RKO (cell line): ENCODE measurements around the gene ZSCAN22.

Source experiments
- DNase-seq: peaks from one replicate; pipeline ENCODE4 v3.0.0-alpha.2; 2016; ENCODE audit warnings: low spot score

Gene ZSCAN22

DNA sequence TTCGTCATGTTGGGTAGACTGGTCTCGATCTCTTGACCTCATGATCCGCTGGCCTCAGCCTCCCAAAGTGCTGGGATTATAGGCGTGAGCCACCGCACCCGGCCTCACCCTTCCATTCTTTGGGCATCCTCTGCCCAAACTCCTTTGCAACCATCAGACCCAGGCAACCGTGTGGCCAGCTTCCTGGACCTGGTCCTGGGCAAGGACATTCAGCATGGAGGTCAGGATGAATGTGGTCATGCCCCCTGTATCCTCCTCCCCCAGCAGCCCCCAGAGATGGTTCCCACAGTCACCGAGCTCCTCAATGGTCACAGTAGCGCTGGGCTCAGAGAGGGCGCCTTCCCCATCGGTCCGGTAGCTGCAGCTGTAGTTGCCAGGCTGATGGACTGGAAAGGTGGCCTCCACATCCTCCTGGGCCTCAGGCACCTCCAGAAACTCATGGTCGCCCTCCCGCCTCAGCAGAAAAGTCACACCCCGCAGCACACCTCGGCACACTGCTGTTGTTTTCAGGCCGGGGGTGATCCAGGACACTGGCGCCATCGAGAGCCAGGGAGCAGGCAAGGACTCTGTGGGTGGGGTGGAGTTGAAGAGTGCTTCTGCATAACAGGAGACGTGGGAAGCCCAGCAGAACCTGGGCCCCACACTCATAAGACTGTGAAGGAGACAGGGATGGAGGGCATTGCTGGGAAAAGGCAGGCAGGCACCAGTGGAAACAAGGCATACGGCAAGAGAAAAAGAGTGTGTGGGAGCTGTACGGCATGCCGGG, 25.4 kb downstream of the ZSCAN22 start:
- no peak for DNase-seq

GRCh38 chr19:58352760-58353671, 26.2 kb downstream of the ZSCAN22 start, which contains the start of gene A1BG:
TSS of gene A1BG (minus strand) at chr19:58353492. CDS start at chr19:58353437, 55 bp downstream.
- DNase-seq: no peak

GRCh38 chr19:58353717-58354477, 27.1 kb downstream of the ZSCAN22 start:
- DNase-seq: no peak

DNA sequence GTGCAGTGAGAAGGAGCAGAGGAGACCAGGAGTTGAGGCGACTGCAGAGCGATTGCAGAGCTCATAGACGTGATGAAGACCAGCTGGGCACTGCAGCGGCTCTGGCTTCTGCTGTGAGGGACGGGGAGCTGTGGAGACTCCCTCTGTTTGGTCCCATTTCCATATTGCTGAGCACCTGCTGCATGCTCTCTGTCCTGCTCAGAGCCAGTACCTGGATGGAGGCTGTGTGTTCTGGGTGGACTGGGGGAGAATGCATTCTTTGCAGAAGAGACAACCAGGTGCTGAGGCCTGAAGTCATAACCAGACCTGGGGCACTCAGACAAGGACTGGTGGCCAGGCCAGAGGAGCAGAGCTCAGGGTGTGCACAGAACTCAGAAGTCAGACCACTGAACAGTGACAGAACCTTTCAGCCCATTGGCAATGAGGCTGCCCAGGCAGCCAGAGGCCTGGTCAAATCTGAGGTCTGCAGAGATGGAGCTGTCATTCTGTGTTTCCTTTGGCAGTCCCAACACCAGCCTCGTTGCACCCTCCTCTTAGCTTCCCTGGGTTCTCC, 27.8 kb downstream of the ZSCAN22 start:
- DNase-seq: no peak

GRCh38 chr19:58355215-58355796, 28.5 kb downstream of the ZSCAN22 start:
- no peak for DNase-seq

DNA sequence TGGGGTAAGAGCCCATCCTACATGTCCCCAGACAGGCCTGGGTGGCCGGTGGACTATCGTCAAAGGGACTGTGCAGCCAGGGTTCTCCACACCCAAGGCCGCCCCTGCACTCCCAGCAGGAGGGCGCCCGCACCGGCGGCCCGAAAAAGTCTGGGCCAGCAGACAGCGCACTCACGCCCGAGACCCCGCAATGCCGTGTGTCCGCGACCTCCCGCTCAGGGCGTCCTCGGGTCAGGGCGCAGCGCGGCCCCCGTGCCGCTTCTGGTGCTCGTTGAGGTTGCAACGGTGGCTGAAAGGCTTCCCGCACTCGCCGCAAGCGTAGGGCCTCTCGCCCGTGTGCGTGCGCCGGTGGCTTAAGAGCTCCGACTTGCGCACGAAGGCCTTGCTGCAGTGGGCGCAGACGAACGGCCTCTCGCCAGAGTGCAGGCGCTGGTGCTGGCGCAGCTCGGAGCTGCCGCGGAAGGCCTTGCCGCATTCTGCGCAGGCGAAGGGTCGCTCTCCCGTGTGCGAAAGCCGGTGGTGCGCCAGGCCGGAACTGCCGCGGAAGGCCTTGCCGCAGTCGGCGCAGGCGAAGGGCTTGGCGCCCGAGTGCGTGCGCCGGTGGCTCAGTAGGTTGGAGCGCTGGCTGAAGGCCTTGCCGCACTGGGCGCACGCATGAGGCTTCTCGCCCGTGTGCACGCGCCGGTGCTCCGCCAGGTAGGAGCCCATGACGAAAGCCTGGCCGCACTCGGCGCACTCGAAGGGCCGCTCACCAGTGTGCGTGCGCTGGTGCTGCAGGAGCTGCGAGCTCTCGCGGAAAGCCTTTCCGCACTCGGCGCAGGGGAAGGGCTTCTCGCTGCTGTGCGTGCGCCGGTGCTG, 29.3 kb downstream of the ZSCAN22 start:
- no peak for DNase-seq

- no peak for DNase-seq
Observed at GRCh38 chr19:58356766-58357480, 30.1 kb downstream of the ZSCAN22 start.

DNA sequence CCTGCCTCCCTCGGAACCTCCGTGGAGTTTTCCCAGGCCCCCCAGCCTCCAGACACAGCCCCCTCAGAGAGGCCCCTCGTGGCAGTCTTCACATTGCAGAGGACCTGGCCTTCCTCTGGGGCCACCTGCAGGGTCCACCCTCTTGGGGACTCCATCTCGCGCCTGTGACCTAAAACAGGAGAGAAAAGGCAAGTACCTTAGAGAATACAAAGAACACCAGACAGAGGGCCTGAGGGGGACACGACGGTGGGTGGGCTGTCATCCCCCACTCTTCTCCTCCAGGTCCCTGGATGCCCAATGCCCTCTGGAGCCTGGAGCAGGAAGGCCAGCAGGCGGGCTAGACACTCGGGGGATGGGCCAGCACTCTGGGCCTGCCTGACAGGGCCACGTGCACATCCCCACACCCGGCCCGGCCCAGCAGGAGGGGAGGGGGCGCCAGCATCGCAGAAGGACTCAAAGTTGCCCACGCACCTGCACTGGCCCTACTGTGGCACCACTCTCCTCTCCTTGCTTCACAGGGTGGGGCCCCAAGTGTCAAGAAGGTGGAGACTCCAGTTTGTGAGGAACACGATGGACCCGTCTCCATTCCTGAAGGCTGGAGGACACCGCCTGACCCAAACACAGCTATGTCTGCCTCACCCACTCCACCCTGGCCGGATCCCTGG, 30.8 kb downstream of the ZSCAN22 start:
- DNase-seq: no peak

DNA sequence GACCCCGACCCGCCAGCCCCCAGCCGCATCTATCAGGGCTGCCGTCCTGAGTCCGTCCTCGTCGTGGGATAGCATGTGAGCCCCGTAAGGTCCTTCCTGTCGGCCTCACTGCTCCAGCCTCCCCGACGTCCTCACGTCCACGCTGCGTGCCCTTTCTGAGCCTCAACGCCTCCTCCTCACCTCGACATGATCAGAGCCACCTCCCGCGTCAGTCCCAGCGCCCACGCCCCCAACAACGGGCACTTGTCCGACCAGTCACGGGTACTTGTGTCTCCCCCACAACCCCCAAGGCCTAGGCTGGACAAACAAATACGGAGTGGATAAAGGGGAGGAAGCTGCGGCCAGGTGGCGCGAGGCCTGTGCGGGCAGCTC, 35.1 kb downstream of the ZSCAN22 start:
- peak; percentile 80 for DNase-seq

DNA sequence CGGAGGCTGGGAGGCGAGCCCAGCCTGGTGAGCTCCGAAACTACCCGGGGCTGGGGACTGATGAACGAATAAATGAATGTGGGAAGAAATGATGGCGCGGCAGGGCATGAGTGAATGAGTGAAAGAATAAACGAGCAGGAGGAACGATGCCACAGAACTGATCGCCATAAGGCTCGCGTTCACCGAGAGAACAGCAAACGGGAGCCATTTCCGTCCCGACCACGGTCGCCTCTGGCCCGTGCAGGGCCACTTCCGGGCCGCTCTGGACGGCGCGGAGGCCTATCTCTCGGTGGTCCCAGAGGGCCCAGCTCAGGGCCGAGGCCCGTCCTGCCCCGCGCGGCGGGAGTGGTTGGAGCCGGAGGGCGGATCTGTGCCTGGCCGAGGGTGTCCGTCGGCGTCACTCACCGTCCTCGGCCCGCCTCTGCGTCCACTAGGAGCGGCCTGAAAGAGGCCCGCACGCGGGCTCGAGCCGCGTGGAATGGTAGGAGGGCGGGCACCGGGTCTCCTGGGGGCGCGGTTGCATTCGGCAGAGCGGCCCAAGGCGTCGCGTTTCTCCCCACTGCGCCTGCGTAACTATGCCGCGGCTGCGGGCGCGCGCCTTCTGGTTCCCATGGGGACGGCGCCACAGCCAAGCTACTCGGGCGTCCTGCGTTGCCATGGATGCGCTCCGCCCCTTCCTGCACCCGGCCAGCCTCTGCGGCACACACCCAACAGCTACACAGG, 35.6 kb downstream of the ZSCAN22 start, which contains the start of gene ZNF497:
ZNF497 (minus strand) TSS at position 480 of the 723 bp plus-strand sequence. CDS start 5,116 bp downstream, outside the sequence.
- peak; percentile 95 for DNase-seq

- DNase-seq: no peak
Observed at GRCh38 chr19:58364146-58364545, 37.4 kb downstream of the ZSCAN22 start.

DNA sequence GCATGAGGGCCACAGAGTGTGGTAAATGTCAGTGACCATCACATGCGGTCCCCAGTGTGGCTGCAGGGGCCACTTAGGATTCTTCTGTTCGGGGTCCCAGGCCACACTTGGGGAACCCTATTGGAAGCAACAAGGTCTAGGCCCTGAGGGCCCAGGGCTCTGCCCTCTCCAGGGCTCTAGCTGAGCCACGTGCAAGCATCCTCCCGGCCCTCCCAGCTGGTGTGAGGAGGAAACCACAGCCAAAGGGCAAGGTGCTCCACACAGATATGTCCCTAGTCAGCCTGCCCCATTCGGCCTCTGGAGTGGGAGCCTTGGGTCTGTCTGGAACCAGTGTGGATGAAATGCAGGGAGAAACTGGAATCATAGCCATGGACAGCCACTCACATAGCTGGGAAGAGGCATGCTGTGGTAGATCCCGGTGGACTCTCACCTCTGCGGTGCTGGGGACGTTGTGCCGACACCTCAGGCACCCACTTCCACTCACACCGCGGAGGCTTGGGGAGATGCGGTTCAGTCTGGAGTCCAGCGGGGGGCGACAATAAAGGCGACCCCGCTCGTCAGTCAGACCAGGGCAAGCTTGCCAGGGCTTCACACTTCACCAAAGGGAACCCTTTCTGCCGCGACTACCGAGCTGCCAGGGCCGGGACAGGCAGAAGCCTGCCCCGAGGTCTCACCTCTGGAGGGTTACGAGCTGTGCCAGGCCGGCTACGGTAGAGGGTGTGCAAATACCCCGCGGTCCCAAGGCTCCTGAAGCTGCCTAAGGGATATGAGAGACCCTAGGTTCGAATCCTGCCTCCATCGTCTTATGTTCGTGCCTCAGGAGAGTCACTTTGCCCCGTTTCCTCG, 40.0 kb downstream of the ZSCAN22 start:
- DNase-seq: no peak

GRCh38 chr19:58367698-58368454, 41.1 kb downstream of the ZSCAN22 start:
- DNase-seq: no peak

DNA sequence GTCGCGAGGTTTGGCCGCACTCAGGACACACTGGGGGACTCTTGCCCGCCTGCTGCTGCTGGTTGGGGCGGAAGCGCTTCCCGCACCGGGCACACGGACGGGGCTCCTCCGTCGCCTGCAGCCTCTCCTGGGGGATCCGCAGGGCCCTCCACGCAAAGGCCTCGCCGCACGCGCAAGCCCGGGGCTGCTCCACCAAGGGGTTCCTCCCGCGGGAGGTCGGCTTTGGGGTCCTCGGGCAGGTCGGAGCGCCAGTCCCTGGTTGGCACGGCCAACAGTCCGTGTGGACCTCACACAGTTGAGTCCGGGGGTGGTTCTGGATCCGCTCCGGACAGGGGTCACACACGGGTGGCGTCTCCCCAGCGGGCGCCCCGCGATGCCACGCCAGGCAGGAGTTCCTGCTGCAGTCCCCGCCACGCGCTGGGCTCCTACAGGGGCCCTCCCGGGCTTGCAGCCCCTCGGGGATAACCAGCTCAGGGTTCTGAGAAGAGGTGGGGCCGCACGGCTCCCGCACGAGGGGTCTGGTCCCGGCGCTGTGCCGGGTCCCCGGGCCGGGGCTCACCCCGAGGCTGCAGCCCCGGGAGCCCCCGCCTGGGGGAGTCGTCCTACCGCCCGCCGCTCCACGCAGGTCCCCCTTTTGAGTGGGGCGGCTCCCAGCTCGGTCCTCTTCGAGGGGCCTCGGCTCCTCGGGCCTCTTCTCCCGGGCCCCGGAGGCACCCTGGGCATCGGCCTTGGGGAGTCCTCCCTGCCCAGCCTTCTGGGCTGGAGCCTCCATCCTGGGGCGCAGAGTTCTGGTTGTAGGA, 42.0 kb downstream of the ZSCAN22 start:
- DNase-seq: no peak

DNA sequence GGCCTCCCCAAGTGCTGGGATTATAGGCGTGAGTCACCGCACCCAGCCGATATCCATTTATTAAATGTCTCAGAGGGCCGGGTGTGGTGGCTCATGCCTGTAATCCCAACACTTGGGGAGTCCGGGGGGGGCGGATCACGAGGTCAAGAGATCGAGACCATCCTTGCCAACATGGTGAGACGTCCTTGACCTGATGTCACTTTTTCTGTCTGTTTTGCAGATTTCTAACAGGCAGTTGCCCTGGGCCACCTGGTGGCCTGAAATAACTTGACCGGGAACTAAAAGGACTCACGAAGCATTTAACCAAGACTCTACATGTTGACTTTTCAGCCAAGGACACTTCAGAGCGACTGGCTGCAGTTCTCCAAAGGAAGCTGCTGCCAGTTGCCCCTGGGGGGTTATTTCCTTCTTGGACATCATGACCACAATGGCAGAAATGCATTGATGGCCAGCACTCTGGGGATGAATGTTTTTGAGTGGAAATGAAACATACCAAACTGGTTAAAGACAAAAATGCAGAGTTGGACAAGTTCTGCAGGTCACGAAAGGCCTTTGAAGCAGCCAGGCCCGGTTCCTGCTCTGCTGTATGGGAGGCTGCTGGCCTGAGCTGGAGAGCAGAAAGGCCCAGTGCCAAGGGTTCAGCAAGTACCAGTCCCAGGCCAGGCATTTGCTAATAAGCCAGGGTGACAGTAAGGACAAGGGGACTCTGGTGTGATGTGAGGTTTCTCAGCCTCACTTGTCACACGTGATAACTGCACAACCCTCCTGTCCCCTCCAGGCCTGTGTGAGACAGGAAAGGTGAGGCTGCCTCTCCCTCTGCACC, 45.7 kb downstream of the ZSCAN22 start:
- peak; percentile 48 for DNase-seq
